Measurements from ENCODE around the gene VPS16.

VPS16 gene

DNA sequence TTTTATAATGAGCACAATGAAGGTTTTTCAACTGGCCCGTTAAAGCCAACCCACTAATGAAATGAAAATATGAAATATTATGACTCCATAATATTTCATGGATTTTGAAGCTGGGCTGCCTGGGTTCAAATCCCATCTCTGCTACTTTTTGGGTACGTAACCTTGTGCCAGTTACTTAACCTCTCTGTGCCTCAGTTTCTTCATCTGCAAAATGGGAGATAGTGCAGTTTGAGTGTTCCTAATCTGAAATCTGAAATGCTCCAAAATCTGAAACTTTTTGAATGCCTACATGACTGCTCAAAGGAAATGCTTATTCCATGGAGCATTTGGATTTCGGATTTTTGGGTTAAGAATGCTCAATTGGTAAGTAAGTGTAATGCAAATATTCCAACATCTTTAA lies 62.3 kb downstream of the VPS16 start:
- no peak overlapping the region for H3K4me3 ChIP-seq (ENCODE audit: low read depth, low read length)
- TF ChIP-seq, protein P1, sequence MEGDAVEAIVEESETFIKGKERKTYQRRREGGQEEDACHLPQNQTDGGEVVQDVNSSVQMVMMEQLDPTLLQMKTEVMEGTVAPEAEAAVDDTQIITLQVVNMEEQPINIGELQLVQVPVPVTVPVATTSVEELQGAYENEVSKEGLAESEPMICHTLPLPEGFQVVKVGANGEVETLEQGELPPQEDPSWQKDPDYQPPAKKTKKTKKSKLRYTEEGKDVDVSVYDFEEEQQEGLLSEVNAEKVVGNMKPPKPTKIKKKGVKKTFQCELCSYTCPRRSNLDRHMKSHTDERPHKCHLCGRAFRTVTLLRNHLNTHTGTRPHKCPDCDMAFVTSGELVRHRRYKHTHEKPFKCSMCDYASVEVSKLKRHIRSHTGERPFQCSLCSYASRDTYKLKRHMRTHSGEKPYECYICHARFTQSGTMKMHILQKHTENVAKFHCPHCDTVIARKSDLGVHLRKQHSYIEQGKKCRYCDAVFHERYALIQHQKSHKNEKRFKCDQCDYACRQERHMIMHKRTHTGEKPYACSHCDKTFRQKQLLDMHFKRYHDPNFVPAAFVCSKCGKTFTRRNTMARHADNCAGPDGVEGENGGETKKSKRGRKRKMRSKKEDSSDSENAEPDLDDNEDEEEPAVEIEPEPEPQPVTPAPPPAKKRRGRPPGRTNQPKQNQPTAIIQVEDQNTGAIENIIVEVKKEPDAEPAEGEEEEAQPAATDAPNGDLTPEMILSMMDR (IDR thresholded peaks at IDR 0.05; ENCODE audit: low read depth, low read length): no peak

DNA sequence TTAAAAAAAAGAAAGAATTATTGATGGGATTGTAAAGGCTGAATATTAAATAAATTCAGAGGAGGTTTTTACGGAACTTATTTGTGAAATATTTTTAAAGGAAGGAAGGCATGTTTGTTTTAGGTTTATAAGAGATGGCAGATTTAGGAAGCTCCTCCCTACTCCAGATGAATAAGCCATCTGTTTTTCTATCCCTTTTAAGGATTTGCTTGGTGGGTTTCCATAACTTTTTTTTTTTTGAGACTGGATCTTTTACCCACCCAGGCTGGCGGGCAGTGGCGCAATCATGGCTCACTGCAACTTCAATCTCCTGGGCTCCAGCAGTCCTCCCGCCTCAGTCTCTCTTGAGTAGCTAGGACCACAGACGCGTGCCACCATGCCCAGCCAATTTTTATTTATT lies 63.1 kb downstream of the VPS16 start:
- TF ChIP-seq, protein P1 (IDR thresholded peaks at IDR 0.05; ENCODE audit: low read depth, low read length): no peak
- no peak overlapping the region for H3K4me3 ChIP-seq (ENCODE audit: low read depth, low read length)

DNA sequence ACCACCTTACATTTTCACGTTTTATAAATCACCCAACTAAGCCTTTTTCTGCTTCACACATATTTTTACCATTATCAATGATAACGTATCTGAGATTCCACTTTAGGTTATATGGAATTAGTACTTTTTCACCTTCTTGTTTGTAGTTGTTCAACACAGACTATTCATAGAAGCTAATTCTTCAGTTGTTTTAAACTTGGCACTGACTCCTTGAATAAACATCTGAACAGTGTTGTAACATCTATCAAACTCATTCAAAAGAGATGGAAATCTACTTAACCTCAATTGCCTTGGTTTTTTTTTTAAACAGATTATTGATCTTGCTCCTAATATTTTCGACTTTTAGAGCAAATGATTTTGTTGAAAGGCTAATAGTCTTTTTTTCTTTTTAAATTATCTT lies 67.0 kb downstream of the VPS16 start:
- H3K4me3 ChIP-seq (ENCODE audit: low read depth, low read length): no peak overlapping the region
- TF ChIP-seq, protein P1 (IDR thresholded peaks at IDR 0.05; ENCODE audit: low read depth, low read length): no peak

DNA sequence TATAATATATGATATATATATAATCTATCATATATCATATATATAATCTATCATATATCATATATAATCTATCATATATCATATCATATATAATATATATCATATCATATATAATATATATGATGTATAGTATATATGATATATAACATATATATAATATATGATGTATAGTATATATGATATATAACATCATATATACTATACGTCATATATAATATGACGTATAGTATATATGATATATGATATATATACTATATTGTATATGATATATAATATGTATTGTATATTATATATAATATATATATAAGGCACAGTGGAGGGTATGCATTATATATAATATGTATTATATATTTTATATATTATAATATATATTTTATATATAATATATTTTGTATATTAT lies 69.4 kb downstream of the VPS16 start:
- TF ChIP-seq, protein P1 (IDR thresholded peaks at IDR 0.05; ENCODE audit: low read depth, low read length): no peak
- H3K4me3 ChIP-seq (ENCODE audit: low read depth, low read length): no peak overlapping the region

DNA sequence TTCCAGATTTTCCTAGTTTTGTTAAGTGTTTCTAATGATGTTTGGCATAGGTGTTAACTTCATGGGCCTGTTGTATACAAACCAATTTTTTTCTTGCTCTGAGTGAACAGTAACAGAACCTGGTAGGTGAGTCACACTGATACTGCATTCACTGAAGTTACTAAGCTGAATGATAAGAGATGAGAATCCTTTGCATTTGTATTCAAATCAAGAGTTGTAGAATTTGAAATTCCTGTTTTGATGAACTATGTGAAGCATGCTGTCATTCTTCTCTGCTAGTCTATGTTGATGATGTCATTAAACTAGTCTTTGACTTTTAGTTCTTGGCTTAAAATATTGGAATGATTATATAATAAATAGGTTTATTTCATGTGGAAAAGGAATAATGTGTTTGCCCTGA lies 70.7 kb downstream of the VPS16 start:
- TF ChIP-seq, protein P1 (IDR thresholded peaks at IDR 0.05; ENCODE audit: low read depth, low read length): no peak

DNA sequence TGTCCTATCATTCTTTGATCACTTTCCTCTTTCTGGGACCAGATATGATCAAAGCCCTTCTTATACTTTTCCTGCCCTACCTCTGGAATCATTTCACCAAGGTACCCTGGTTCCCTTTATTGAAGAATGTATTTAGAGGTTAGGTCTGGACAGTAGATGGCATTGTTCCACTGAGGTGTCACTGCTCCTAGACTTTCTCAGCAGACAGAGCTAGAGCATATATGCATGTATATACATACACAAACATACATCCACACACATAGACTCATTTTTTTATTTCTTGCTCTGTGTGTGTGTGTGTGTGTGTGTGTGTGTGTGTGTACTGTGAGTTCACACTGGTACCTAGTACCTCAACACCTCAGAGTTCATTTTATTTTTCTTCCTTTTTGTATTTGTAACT lies 73.6 kb downstream of the VPS16 start:
- H3K4me3 ChIP-seq (ENCODE audit: low read depth, low read length): no peak overlapping the region
- TF ChIP-seq, protein P1 (IDR thresholded peaks at IDR 0.05; ENCODE audit: low read depth, low read length): no peak

More for the DNA sequence above, 70.7 kb downstream of the VPS16 start:
- no peak overlapping the region for H3K4me3 ChIP-seq (ENCODE audit: low read depth, low read length)

All from WI38 (cell line).